Measurements from ENCODE around the gene SCN3B.

SCN3B gene

DNA sequence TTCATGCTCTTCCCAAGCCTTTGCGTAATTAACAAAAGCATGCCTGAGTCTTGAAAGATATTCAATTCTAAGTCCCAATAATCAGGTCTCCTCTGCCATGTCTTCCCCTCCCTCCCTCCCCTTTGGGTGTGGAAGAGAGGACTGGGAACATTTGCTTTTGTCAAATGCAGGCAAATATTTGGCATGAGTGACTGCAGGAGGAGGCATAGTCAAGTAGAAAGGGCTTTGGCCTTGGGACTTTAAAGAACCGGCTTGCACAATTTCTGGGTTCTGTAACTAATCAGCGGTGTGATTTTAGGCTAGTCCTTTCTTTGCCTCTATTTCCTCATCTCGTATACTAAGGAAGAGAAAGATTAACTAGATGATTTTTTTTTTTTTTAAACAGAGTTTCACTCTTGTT, 59.5 kb downstream of the SCN3B start:
- FAIRE-seq: no peak

DNA sequence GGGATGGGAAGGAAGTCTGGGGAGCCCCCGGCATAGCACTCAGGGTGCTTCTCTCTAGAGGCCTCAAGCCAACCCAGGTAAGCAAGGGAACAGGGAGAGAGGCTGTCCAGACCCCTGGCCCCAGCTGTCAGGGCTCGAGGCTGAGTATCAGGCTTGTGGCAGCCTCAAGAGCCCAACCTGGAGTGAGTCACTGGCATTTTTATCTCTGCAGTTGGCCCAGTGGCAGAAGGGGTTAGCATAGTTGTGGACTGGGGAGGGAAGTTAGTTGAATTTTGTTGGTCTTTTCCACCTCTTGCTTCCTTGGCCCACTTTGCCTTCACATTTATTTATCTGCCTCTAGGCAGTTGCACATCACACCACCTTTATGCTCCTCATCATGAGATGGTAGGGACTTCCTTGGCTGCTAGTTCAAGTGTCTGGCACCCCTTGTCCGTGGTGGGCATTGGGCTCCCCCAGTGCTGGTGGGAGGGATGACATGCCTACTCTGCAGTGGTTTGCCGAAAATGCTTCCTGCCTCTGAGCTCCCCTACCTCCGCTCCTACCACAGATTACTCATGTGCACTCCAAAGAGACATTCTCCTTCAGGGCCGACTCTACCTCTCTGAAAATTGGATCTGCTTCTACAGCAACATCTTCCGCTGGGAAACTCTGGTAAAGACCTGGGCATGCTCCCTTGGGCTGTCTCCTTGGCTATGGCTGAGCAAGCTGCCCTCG, 60.1 kb downstream of the SCN3B start:
- FAIRE-seq: no peak

DNA sequence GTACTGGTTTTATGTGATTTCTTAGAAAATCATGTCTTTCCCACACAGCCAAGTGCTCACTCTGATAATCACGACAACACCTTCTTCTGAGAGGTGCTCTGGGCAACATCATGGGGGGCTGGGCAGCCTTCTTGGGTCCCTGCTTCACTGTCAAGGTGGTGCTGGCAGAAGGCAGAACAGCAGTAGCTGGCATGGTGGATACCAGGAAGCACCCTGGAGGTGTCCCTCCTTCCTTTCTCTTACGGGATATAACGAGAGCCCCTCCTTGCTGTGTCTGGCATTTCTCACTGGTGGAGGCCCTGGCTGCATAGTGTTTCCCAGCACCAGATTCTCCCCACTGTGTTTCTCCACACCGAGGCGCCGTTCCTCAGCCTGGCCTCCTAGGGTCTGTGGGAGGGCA, 60.9 kb downstream of the SCN3B start:
- no peak for FAIRE-seq

DNA sequence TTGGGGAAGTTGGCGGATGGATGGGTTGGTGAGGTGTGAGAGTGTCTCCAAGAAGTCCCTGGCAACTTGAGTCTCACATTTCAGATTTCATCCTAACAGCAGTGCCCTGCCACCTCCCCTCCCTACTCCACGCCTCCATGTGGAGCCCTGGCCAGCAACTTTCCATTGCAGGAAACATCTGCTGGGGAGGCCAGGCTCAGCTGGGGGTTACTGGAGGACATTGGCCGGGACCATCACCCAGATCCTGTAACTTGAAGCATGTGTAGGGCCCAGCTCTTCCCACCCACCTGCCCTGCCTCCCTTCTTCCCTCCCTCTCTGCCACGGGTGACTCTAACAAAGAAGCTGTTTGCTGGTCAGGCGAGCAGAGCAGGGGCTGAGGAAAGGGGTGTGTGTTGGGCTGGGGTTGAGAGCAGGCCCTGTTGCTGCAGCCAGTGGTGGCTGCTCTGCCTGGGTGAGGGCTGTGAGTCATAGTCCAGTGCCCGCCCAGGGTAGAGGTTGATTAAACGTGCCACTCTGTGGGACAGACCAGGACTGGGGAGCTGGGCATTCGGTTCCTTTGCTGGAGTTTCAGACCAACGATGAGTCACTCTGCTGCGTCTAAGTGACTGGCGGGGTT, 64.0 kb downstream of the SCN3B start:
- no peak for FAIRE-seq

DNA sequence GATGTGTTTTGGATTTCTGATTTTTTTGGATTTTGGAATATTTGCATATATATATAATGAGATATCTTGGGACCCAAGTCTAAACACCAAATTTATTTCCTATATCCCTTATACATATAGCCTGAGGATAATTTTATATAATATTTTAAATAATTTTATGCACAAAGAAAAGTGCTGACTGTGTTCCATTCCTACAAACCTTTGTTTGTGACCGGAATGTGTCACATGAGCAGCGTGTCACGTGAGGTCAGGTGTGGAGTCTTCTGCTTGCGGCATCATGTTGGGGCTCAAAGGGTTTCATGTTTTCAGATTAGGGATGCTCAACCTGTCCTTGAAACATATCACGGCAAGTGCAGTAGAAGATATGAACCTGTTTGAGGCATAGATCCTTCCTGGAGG, 65.6 kb downstream of the SCN3B start:
- no peak for FAIRE-seq

DNA sequence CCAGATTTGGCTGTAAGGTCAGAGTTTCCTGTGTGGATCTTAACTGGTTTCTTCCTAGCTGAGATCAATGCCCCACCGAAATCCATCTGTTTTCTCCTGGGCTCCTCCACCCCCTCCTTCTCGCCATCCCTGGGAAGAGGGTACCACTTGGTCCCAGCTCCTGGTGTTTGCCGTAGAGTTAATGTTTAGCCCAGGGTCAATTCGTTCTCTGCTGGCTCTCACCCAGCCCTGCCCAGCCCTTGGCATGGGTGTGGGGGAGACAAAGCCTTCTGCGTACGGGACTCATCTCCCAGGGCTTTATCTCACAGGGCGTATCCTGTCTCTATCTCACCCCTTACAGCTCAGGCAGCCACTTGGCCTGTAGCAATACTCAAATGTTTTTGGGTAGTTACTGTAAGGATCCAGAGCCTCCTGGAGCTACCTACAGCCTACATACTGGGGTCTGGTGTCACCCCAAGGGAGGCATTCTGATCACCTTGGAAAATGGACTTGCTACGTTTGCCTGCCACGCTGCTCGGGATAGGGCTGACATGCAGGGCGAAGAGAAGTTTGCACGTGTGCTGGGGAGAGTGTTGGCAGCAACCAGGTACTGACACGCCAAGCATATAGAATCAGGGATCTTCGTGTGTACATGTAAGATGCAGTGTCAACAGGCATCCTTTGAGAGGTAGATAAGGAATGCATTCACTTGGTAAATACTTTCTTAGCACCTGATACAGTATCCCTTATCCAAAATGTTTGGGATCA, 66.1 kb downstream of the SCN3B start:
- no peak for FAIRE-seq

DNA sequence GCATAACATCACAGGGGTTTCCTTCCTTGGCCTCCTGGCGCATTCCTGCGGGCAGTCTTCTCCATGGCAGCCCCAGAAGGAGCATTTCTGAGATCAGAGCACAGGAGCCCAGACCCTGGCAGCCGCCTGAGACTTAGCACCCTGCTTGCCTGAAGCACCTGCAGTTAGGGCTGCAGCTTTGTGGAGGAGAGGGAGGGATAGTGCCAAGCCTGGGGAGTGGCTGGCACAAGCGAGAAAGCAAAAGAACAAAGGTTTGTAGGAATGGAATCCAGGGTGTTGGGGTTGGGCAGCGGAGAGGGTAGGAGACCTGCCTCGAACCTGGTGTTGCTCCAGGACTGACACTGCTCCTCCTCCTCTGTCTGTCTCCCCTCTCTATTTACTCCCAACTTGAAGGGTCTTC, 66.9 kb downstream of the SCN3B start:
- no peak for FAIRE-seq

DNA sequence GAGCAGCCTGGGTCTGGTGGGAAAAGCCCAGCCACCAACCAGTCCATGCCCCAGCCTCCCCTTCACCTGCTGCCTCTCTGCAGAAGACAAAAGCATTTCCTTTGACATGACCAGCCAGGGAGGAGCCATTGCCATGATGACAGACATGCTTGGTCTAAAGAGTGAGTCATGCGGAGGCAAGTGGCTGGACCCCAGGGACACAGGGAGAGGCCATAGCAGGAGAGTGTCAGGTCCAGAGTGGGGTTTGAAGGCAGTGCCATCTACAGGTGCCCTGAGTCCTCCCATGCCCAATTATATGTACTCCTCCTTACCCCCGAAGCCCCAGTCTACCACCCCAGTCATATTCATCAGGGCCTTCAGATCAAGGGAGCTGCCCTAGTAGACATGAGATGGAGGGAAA, 67.4 kb downstream of the SCN3B start:
- FAIRE-seq: no peak

DNA sequence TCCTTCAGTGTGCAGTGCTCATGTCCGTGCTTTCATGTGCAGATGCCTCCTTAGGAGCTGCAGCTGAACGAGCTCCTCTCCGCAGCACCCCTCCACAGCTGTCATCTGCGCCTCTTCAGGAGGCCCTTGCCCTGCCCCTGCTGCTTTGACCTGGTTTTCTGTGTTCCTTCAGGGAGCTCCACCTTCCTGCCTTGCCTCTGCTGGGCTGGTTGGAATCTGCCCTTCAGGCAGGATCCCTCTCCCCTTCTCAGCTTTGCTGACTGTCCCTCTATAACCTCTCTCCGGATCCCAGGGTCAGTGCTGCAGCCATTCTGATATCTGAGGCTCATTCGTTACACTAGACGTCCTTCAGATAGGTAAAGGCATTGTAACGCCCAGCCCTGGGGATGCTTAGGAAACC, 67.9 kb downstream of the SCN3B start:
- FAIRE-seq: no peak

DNA sequence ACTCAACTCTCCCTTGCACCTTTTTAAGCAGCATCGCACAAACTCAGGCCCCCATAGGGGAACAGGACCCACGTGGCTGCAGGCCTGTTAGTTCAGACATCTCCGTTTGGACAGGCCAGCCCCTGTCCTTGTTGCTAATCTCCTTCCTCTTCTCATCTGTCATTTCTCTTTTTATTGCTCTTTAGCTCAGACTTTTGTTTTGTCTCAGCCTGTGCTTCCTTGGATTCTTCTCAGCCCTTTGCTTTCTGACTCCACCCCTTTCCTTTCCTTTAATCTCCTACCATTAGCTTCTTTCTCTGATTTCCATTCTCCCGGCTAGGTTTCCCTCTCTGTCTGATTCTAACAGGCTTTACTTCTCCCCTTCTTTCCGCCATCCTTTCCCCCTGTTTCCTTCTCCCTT, 68.7 kb downstream of the SCN3B start:
- FAIRE-seq: no peak

DNA sequence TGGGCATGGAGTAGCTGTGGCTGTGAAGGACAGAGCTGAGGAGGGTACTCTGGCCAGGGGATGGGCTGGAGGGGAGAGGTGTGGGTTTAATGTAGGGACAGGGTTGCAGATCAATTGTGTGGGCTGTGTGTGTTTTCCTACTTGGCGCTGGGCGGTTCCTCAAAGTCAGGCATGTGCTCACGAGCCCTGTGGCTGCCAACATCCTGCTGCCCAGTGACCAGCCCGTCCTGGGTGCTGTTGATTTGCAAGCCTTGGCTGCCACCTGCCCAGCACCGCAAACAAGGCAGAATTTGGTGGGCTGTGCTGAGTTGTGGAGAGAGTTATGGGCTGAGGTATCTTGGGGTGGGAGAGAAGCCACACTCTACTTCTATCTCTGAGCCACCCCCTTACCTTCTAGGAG, 69.2 kb downstream of the SCN3B start:
- no peak for FAIRE-seq

DNA sequence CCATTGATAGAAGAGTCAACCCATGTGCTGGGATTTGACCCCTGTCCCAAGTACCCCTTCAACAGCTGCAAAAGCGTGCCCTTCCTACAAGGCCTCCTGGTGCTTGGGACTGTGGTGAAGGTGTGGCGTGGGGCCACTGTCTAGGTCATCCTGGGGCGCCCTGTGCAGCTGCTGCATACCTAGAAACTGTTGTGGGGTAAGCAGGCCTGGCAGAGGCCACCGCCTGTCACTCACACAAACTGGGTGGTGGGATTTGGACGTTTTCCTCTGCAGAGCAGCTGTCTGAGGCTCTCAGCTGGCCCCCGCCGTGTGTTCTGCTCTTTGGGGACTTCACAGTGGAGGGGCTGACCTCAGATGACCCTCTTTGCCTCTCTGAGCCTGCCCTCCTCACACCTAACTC, 69.7 kb downstream of the SCN3B start:
- FAIRE-seq: no peak

DNA sequence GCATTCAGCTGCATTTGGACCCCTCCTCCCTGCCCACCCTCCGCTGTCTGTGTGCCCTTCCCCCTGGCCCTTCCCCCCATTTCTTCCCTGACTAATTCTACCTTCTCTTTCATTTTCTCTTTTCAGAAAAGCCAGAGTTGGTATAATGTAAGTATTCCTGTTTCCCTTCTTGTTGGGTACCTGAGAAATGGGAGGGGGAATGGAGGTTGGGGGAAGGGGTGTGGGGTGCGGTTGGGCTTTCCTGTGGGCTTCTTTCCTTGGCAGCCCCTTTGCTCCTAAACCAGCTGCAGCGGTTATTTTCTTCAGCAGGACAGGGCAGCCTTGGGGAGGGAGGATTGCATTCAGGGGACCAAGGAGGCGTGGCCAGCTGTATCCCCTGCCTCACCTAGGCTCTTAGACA, 70.2 kb downstream of the SCN3B start:
- no peak for FAIRE-seq

DNA sequence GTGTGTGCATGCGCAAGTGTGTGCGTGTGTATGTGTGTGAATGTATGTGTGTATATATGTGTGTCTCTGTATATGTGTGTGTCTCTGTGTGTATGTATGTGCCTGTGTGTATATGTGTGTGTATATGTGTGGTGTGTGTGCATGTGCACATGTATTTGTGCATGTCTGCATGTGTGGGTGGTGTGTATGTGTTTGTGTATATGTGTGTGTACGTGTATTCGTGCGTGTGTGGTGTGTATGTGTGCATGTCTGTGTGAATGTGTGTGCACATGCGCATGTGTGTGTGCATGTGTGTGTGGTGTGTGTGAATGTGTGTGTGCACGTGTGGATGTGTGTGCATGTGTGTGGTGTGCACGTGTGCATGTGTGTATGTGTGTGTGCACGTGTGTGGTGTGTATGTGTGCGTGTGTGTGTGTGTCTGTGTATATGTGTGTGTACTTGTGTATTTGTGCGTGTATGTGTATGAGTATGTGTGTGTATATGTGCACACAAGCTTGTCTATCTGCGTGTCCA, 71.4 kb downstream of the SCN3B start:
- no peak for FAIRE-seq

DNA sequence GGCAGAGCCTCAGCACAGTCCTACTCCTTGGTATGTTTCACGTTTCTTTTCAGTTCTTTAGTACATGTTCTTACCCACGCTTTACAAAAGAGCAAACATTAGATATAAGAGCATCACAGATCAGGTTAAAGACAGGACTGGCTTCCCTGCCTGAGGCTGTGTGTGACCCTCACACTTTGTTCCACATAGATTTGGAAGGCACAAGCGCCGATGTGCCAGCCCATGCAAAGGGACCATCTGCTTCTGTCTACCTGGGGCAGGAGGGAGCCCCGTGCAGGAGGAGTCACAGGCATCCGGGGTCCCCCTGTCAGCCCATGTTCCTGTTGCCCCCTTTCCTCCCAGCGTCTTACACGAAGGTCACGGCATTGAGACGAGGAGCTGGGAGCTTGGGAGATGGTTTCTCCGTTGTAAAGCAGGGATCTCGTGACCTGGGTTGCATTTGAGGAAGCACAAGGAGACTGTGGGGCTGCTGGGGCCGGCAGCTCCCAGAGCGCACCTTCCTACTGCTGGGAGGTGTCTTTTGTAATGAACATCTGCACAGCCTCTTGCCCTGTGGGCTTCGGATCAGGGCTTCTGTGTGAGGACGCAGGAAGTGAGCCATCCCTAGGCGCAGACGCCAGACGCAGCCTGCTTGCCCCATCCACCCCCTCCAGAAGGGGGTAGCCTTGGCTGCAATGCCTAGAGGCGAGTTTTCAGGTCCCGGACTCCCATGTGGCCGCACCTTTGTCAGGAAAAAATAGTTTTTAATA, 72.6 kb downstream of the SCN3B start:
- no peak for FAIRE-seq

DNA sequence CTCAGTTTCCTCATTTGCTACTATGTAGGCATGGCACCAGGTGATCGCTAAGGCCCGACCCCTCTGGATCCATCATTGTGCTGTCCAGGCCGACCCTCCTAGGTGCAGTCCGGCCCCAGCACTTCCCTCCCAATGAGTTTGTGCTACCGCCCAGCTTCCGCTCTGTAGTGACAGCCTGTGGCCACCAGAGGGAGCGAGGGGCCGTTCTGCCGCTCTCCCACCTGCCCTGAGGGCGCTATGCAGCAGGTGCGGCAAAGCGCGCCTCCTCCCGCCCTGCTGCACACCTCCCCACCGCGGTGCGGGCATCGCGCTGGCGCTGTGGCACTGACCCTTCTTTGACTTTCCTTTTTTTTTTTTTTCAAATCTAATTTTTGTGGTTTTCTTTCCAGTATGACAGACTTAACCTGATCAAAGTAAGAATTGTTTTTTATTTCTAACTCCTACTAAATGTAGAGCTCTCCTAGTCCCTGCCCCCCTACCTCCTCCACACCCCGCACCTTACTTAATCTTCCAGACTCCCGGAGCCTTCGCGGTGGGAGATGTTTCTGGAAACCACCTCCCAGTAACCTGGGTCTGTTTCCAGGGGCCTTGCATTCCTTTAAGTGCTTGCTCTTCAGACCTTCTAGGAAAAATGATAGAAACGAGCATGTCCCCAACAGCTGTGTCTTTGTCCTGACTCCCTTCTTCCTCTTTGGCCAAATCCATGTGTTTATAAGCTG, 73.7 kb downstream of the SCN3B start:
- no peak for FAIRE-seq

DNA sequence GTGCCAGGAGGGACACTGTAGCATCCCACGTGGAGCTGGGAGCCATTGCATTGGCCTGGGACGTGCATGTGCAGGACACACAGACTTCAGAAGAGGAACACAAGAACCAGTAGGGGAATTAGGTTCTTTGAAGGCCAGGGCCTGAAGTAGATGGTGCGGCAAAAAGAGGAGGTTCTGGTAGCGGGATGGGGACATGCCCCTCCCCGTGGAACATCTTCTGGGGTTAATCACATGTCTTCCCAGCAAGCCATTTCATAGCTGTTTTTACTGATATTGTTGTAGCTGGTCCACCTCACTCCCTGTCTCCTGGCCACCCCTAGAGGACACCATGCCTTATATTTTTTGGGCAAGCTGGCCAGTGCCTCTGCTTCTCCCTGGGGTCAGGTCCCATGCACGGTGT, 74.3 kb downstream of the SCN3B start:
- FAIRE-seq: no peak

DNA sequence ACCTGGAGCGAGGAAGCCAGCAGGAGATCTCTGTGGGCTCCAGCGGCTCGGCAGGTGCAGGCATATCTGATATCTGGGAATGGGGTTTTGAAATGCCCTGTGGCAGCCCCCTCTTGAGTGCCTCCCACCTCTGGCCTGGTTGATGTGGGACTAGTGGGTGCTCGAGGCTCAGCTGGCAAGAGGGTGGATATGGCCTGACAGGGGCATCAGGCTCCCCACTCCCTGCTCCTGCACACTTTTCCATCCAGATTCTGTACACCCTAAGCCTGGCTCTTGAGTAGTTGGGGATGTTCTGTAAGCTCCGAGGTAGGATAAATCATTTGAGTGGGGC, 75.0 kb downstream of the SCN3B start:
- FAIRE-seq: no peak

Measured in TTC549 (cell line).